CD4-positive, alpha-beta memory T cell (primary cell): Measurements from ENCODE around the gene TESK2. TPM values are rescaled to one million over a fixed set of nuclear protein-coding genes. Genes with fewer than 3 reads are reported as not detected.
"Not testable (repeated sequence)": the region's sequence is repeated elsewhere in the genome, so short reads cannot be mapped to it uniquely, and the experiment has no call there.

ENCODE experiments used
- CTCF ChIA-PET: fragments of 350-600 bp; sonication (Branson Sonifier 250); formaldehyde crosslinking; loops from one replicate; lab custom pipeline; 2021; ENCODE audit warnings: inconsistent platforms; ENCODE audit not compliant: partially characterized antibody; lab: Charles Lee
- POLR2A ChIA-PET: fragments of 350-600 bp; sonication (Branson Sonifier 250); formaldehyde crosslinking; loops from one replicate; lab custom pipeline; 2021; ENCODE audit not compliant: partially characterized antibody; lab: Charles Lee
- DNase-seq, 5 donors: peaks; one replicate each; pipeline versions ENCODE4 v3.0.0 to v3.0.0-alpha.2; 2020 to 2022; ENCODE audit warnings: mixed read lengths in 1 of 5
- H3K27ac ChIP-seq: one replicate; pipeline ENCODE4 v1.7.0; 2013; ENCODE audit warnings: low read depth, low read length
- H3K27me3 ChIP-seq: 2 replicates; pipeline ENCODE4 v1.7.0; 2013; ENCODE audit warnings: mild to moderate bottlenecking, low read length, moderate library complexity; ENCODE audit not compliant: insufficient read depth
- H3K36me3 ChIP-seq: 2 replicates; pipeline ENCODE4 v1.7.0; 2013; ENCODE audit warnings: mild to moderate bottlenecking, low read length, moderate library complexity; ENCODE audit not compliant: insufficient read depth
- H3K4me1 ChIP-seq: 2 replicates; pipeline ENCODE4 v1.7.0; 2013; ENCODE audit warnings: mild to moderate bottlenecking, low read length, moderate library complexity; ENCODE audit not compliant: insufficient read depth
- H3K4me3 ChIP-seq, 2 donors: one replicate each; pipeline ENCODE4 v1.7.0; 2013; ENCODE audit warnings: low read length in 2 of 2, mild to moderate bottlenecking in 1 of 2
- H3K9me3 ChIP-seq, 2 donors: one replicate each; pipeline ENCODE4 v1.7.0; 2013; ENCODE audit warnings: low read length in 2 of 2, control low read depth in 1 of 2; ENCODE audit not compliant: control insufficient read depth in 1 of 2
- H3K27ac Mint-ChIP-seq, 7 donors: one replicate each; pipeline ENCODE4 v1.8.0; 2020 to 2021; ENCODE audit warnings: mixed read lengths in 7 of 7, mild to moderate bottlenecking in 6 of 7, inconsistent platforms in 3 of 7, moderate library complexity in 3 of 7
- H3K27me3 Mint-ChIP-seq, 2 donors: one replicate each; pipeline ENCODE4 v1.8.0; 2020 to 2021; ENCODE audit warnings: mixed read lengths in 2 of 2
- H3K36me3 Mint-ChIP-seq, 2 donors: one replicate each; pipeline ENCODE4 v1.8.0; 2020 to 2021; ENCODE audit warnings: mixed read lengths in 2 of 2, inconsistent platforms in 1 of 2, mild to moderate bottlenecking in 1 of 2
- H3K4me1 Mint-ChIP-seq, 4 donors: one replicate each; pipeline ENCODE4 v1.8.0; 2020 to 2021; ENCODE audit warnings: mixed read lengths in 4 of 4, mild to moderate bottlenecking in 1 of 4
- H3K4me3 Mint-ChIP-seq, 8 donors: one replicate each; pipeline ENCODE4 v1.8.0; 2020 to 2021; ENCODE audit warnings: mixed read lengths in 8 of 8, mild to moderate bottlenecking in 7 of 8, moderate library complexity in 6 of 8, inconsistent platforms in 3 of 8
- H3K9me3 Mint-ChIP-seq, 8 donors: one replicate each; pipeline ENCODE4 v1.8.0; 2020 to 2021; ENCODE audit warnings: mixed read lengths in 8 of 8, mild to moderate bottlenecking in 5 of 8, inconsistent platforms in 3 of 8, moderate library complexity in 1 of 8
- intact Hi-C: fragments of 100-400 bp; cut with micrococcal nuclease; formaldehyde crosslinking; loops from one replicate; pipeline ENCODE4 v1.15.1; 2023
- polyA plus RNA-seq, 2 donors: library from polyadenylated mRNA; unstranded; fragments of 300-500 nt; fragmentation: Illumina TruSeq; gene quantifications; one replicate each; pipeline ENCODE4 v1.2.3, GENCODE V29; 2021
- total RNA-seq, 2 experiments: library from RNA; stranded (reverse); gene quantifications; one replicate each; pipeline ENCODE4 v1.2.3, GENCODE V29; 2021

Gene TESK2
- total and polyA plus RNA-seq, 4 experiments from 2014 or later: 4.5 to 7.7 (median 6.2) TPM

- peak overlapping the region; percentile 18 to 97 (median 94) for H3K4me3 Mint-ChIP-seq
- Histone ChIP-seq H3K27ac (peak overlapping the region; percentile 30), H3K36me3 (peaks cover 36% of the 10 kb centered on the region), H3K4me3 (no peak overlapping the region), H3K27me3 (no peaks in the 10 kb centered on the region), H3K9me3 (no peaks in the 10 kb centered on the region), H3K4me1 (peaks cover 25% of the 10 kb centered on the region)
- ChIA-PET POLR2A (interaction anchor here (1.4 to 3.9 kb wide), 3 partner anchors 20 to 508 kb away, joined by 3 to 25 read pairs (median 10); partner anchors contain the start of genes AKR1A1, HECTD3 and UROD), CTCF (interaction anchor here (0.7 to 11.6 kb wide), 3 partner anchors 8 to 51 kb away, joined by 3 to 74 read pairs (median 3); partner anchors contain the start of genes CCDC163 and MMACHC)
- intact Hi-C loops: no loop called here
- H3K4me1 Mint-ChIP-seq: peaks cover 21 to 54% (median 35%) of the 10 kb centered on the region in 4 donors
- peak overlapping the region in 6 of 7 donors; percentile 7 to 88 (median 58) for H3K27ac Mint-ChIP-seq
- DNase-seq: no peak
- peaks cover 25 to 50% of the 10 kb centered on the region in 2 donors for H3K36me3 Mint-ChIP-seq
- peaks cover 0 to 2% (median 0%) of the 10 kb centered on the region in 8 donors for H3K9me3 Mint-ChIP-seq
- no peaks in the 10 kb centered on the region for H3K27me3 Mint-ChIP-seq
These were observed 27.9 kb upstream of the TESK2 start for GRCh38 chr1:45518910-45519309.

- H3K36me3 ChIP-seq: peaks cover 42% of the 10 kb centered on the region
- intact Hi-C loops: not testable (repeated sequence)
These were observed 27.4 kb upstream of the TESK2 start for GRCh38 chr1:45518366-45518765.

DNA sequence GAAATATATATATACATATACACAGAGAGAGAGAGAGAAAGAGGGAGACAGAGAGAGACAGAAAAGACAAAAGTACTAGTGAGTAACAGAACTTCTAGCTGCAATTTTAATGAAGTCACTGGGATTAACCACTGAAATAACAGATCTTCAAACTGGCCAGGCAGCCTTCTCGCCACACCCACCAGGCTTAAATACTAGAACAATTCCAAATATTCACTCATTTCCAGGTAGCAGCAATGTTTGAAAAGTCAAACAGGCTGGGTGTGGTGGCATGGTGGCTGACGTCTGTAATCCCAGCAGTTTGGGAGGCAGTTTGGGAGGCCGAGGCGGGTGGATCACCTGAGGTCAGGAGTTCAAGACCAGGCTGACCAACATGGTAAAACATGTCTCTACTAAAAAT, 25.5 kb upstream of the TESK2 start:
- peaks cover 49% of the 10 kb centered on the region for H3K36me3 ChIP-seq
- no peaks in the 10 kb centered on the region for H3K9me3 ChIP-seq
- H3K27ac ChIP-seq: no peak overlapping the region
- H3K4me3 ChIP-seq: no peak overlapping the region
- no peaks in the 10 kb centered on the region for H3K27me3 Mint-ChIP-seq
- ChIA-PET POLR2A (interaction anchor here (0.6 to 1.5 kb wide), 2 partner anchors 176 to 612 kb away, joined by 3 to 5 read pairs; partner anchors contain the start of genes MUTYH and TOE1), CTCF (interaction anchor here (0.7 to 11.6 kb wide), 2 partner anchors 16 to 54 kb away, joined by 3 to 74 read pairs; partner anchors contain the start of gene MMACHC)
- H3K27me3 ChIP-seq: no peaks in the 10 kb centered on the region
- peaks cover 20% of the 10 kb centered on the region for H3K4me1 ChIP-seq
- no peak overlapping the region for H3K4me3 Mint-ChIP-seq
- peaks cover 34 to 62% of the 10 kb centered on the region in 2 donors for H3K36me3 Mint-ChIP-seq
- H3K9me3 Mint-ChIP-seq: no peaks in the 10 kb centered on the region
- H3K27ac Mint-ChIP-seq: peak overlapping the region in 5 of 7 donors; percentile 22 to 71 (median 55)
- intact Hi-C loops: no loop called here
- H3K4me1 Mint-ChIP-seq: peaks cover 14 to 37% (median 25%) of the 10 kb centered on the region in 4 donors
- DNase-seq: no peak

More at GRCh38 chr1:45518366-45518765, 27.4 kb upstream of the TESK2 start:
- Mint-ChIP-seq H3K4me1 (peaks cover 21 to 54% (median 35%) of the 10 kb centered on the region in 4 donors), H3K4me3 (peak overlapping the region in 1 of 8 donors; percentile 96), H3K27ac (peak overlapping the region in 5 of 7 donors; percentile 31 to 88 (median 59)), H3K36me3 (peaks cover 25 to 55% of the 10 kb centered on the region in 2 donors)
- not testable (repeated sequence) for H3K4me3 ChIP-seq, H3K27me3 ChIP-seq, H3K9me3 ChIP-seq, H3K9me3 Mint-ChIP-seq, DNase-seq, H3K27me3 Mint-ChIP-seq
- ChIA-PET CTCF (interaction anchor here (0.7 to 11.6 kb wide), 3 partner anchors 8 to 52 kb away, joined by 3 to 74 read pairs (median 3); no protein-coding TSS in a partner anchor), POLR2A (interaction anchor here (1.4 to 2.8 kb wide), 2 partner anchors 19 to 32 kb away, joined by 3 to 10 read pairs; partner anchors contain the start of gene AKR1A1)
- peaks cover 25% of the 10 kb centered on the region for H3K4me1 ChIP-seq
- peak overlapping the region; percentile 30 for H3K27ac ChIP-seq

GRCh38 chr1:45516036-45516435, 25.1 kb upstream of the TESK2 start:
- intact Hi-C loops: no loop called here
- Mint-ChIP-seq H3K27me3 (no peaks in the 10 kb centered on the region), H3K4me3 (no peak overlapping the region), H3K4me1 (peaks cover 14 to 35% (median 23%) of the 10 kb centered on the region in 4 donors), H3K9me3 (no peaks in the 10 kb centered on the region), H3K36me3 (peaks cover 37 to 64% of the 10 kb centered on the region in 2 donors), H3K27ac (peak overlapping the region in 4 of 7 donors; percentile 22 to 71 (median 51))
- no peak for DNase-seq
- H3K27me3 ChIP-seq: no peaks in the 10 kb centered on the region
- ChIA-PET POLR2A (interaction anchor here (0.6 to 1.5 kb wide), 2 partner anchors 176 to 613 kb away, joined by 3 to 5 read pairs; partner anchors contain the start of genes MUTYH and TOE1), CTCF (interaction anchor here (0.7 to 11.6 kb wide), 2 partner anchors 16 to 54 kb away, joined by 3 to 74 read pairs; partner anchors contain the start of gene MMACHC)
- no peak overlapping the region for H3K4me3 ChIP-seq
- no peak overlapping the region for H3K27ac ChIP-seq
- peaks cover 20% of the 10 kb centered on the region for H3K4me1 ChIP-seq
- no peaks in the 10 kb centered on the region for H3K9me3 ChIP-seq
- H3K36me3 ChIP-seq: peaks cover 53% of the 10 kb centered on the region

DNA sequence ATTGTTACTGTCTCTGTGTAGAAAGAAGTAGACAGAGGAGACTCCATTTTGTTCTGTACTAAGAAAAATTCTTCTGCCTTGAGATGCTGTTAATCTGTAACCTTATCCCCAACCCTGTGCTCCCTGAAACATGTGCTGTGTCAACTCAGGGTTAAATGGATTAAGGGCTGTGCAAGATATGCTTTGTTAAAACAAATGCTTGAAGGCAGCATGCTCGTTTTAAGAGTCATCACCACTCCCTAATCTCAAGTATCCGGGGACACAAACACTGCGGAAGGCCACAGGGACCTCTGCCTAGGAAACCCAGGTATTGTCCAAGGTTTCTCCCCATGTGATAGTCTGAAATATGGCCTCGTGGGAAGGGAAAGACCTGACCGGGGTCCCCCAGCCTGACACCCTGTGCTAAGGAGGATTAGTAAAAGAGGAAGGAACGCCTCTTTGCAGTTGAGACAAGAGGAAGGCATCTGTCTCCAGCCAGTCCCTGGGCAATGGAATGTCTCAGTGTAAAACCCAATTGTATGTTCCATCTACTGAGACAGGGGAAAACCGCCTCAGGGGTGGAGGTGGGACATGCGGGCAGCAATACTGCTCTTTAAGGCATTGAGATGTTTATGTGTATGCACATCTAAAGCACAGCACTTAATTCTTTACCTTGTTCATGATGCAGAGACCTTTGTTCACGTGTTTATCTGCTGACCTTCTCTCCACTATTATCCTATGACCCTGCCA, 22.7 kb upstream of the TESK2 start:
- DNase-seq, H3K4me1 ChIP-seq, H3K27ac ChIP-seq, H3K4me3 Mint-ChIP-seq, H3K27me3 Mint-ChIP-seq, H3K27ac Mint-ChIP-seq, H3K27me3 ChIP-seq, intact Hi-C loops, H3K9me3 ChIP-seq, H3K9me3 Mint-ChIP-seq, H3K4me3 ChIP-seq: not testable (repeated sequence)
- ChIA-PET POLR2A (interaction anchor here (0.6 to 3.0 kb wide), 3 partner anchors 7 to 56 kb away, joined by 3 to 30 read pairs (median 16); partner anchors contain the start of gene PRDX1), CTCF (interaction anchor here (1.2 to 4.9 kb wide), 9 partner anchors 8 to 66 kb away, joined by 3 to 184 read pairs (median 7); partner anchors contain the start of genes AKR1A1 and PRDX1)
- Mint-ChIP-seq H3K4me1 (peaks cover 5 to 15% (median 10%) of the 10 kb centered on the region in 4 donors), H3K36me3 (peaks cover 49 to 74% of the 10 kb centered on the region in 2 donors)
- peaks cover 68% of the 10 kb centered on the region for H3K36me3 ChIP-seq

GRCh38 chr1:45512641-45513054, 21.7 kb upstream of the TESK2 start:
- H3K4me1 ChIP-seq: no peaks in the 10 kb centered on the region
- peaks cover 53 to 82% of the 10 kb centered on the region in 2 donors for H3K36me3 Mint-ChIP-seq
- peaks cover 64% of the 10 kb centered on the region for H3K36me3 ChIP-seq
- H3K27ac ChIP-seq: no peak overlapping the region
- CTCF ChIA-PET: interaction anchor here (0.9 to 4.9 kb wide), 17 partner anchors 9 to 197 kb away, joined by 3 to 184 read pairs (median 5); partner anchors contain the start of genes AKR1A1, CCDC163, MMACHC and MUTYH
- H3K4me3 Mint-ChIP-seq: no peak overlapping the region
- H3K4me3 ChIP-seq: no peak overlapping the region
- no peaks in the 10 kb centered on the region for H3K9me3 Mint-ChIP-seq
- H3K27ac Mint-ChIP-seq: peak overlapping the region in 3 of 7 donors; percentile 18 to 68 (median 24)
- H3K9me3 ChIP-seq: no peaks in the 10 kb centered on the region
- POLR2A ChIA-PET: interaction anchor here (0.8 to 3.0 kb wide), 6 partner anchors 8 to 173 kb away, joined by 3 to 30 read pairs (median 4); partner anchors contain the start of genes AKR1A1, MUTYH, NASP and PRDX1
- no peaks in the 10 kb centered on the region for H3K27me3 ChIP-seq
- peak; percentile 42 to 60 (median 47) for DNase-seq
- intact Hi-C loops: loop anchor here (1.0 kb wide), 1 partner anchor 58 kb away; no protein-coding TSS in a partner anchor
- no peaks in the 10 kb centered on the region for H3K27me3 Mint-ChIP-seq
- peaks cover 3 to 14% (median 7%) of the 10 kb centered on the region in 4 donors for H3K4me1 Mint-ChIP-seq
